ENCODE results near the gene ANKHD1.
A peak's percentile ranks its signal among the peaks of the same experiment; 100 is the strongest.
"Not testable (repeated sequence)": the region's sequence is repeated elsewhere in the genome, so short reads cannot be mapped to it uniquely, and the experiment has no call there.

ANKHD1 gene

GRCh38 chr5:140570058-140570457 is 168.4 kb downstream of the ANKHD1 start:
- no peak for TF ChIP-seq CTCF (IDR thresholded peaks at IDR 0.05; ENCODE audit: control insufficient read depth, insufficient read depth, low read depth, low read length, missing control alignments)
- no peak overlapping the region for H3K4me3 ChIP-seq (ENCODE audit: control insufficient read depth, low read depth, low read length)
- no peak for DNase-seq (ENCODE audit: low read depth)

GRCh38 chr5:140570488-140570887 is 168.9 kb downstream of the ANKHD1 start:
- no peak for TF ChIP-seq CTCF (IDR thresholded peaks at IDR 0.05; ENCODE audit: control insufficient read depth, insufficient read depth, low read depth, low read length, missing control alignments)
- no peak for DNase-seq (ENCODE audit: low read depth)
- no peak overlapping the region for H3K4me3 ChIP-seq (ENCODE audit: control insufficient read depth, low read depth, low read length)

- TF ChIP-seq CTCF (IDR thresholded peaks at IDR 0.05; ENCODE audit: control insufficient read depth, insufficient read depth, low read depth, low read length, missing control alignments): no peak
- DNase-seq (ENCODE audit: low read depth): no peak
- no peak overlapping the region for H3K4me3 ChIP-seq (ENCODE audit: control insufficient read depth, low read depth, low read length)
Measured at GRCh38 chr5:140571105-140571504, 169.5 kb downstream of the ANKHD1 start.

- H3K4me3 ChIP-seq (ENCODE audit: control insufficient read depth, low read depth, low read length): no peak overlapping the region
- no peak for DNase-seq (ENCODE audit: low read depth)
- no peak for TF ChIP-seq CTCF (IDR thresholded peaks at IDR 0.05; ENCODE audit: control insufficient read depth, insufficient read depth, low read depth, low read length, missing control alignments)
Measured at GRCh38 chr5:140573683-140574082, 172.1 kb downstream of the ANKHD1 start.

- no peak overlapping the region for H3K4me3 ChIP-seq (ENCODE audit: control insufficient read depth, low read depth, low read length)
- TF ChIP-seq CTCF (IDR thresholded peaks at IDR 0.05; ENCODE audit: control insufficient read depth, insufficient read depth, low read depth, low read length, missing control alignments): no peak
- no peak for DNase-seq (ENCODE audit: low read depth)
Measured at GRCh38 chr5:140574165-140574564, 172.5 kb downstream of the ANKHD1 start.

- peak; percentile 69 for TF ChIP-seq CTCF (IDR thresholded peaks at IDR 0.05; ENCODE audit: control insufficient read depth, insufficient read depth, low read depth, low read length, missing control alignments)
- no peak for DNase-seq (ENCODE audit: low read depth)
- no peak overlapping the region for H3K4me3 ChIP-seq (ENCODE audit: control insufficient read depth, low read depth, low read length)
Measured at GRCh38 chr5:140575309-140575708, 173.7 kb downstream of the ANKHD1 start.

- H3K4me3 ChIP-seq (ENCODE audit: control insufficient read depth, low read depth, low read length): no peak overlapping the region
- no peak for DNase-seq (ENCODE audit: low read depth)
- TF ChIP-seq CTCF (IDR thresholded peaks at IDR 0.05; ENCODE audit: control insufficient read depth, insufficient read depth, low read depth, low read length, missing control alignments): no peak
Measured at GRCh38 chr5:140576776-140577201, 175.2 kb downstream of the ANKHD1 start.

- H3K4me3 ChIP-seq (ENCODE audit: control insufficient read depth, low read depth, low read length); DNase-seq (ENCODE audit: low read depth): not testable (repeated sequence)
Measured at GRCh38 chr5:140579188-140579747, 177.6 kb downstream of the ANKHD1 start.

All from AG09309 (cell line).